ENCODE data around the gene ANKRD55.
"Not testable (repeated sequence)": the region's sequence is repeated elsewhere in the genome, so short reads cannot be mapped to it uniquely, and the experiment has no call there.

ANKRD55 gene

DNA sequence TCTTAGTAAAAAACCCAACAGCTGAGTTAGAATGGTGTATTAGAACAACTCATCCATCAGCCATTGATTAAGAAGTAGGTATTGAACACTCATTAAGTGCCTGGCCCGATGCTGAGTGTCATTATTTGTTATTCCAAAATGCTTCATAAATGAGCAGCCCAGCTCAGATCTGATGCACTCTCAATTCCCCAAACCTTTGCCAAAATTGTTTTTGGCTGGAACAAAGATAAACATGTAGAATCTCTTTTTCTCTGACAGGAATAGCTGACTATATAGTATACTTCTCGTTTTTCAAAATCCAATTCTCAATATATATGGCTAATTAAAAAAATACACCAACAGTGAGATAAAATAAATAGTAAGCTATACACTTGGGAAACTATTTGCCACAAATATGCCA, 20.0 kb upstream of the ANKRD55 start:
- no peak for DNase-seq (ENCODE audit: low read depth)
- no peak overlapping the region for H3K4me3 ChIP-seq (ENCODE audit: low read depth, low read length)
- TF ChIP-seq, protein P1, sequence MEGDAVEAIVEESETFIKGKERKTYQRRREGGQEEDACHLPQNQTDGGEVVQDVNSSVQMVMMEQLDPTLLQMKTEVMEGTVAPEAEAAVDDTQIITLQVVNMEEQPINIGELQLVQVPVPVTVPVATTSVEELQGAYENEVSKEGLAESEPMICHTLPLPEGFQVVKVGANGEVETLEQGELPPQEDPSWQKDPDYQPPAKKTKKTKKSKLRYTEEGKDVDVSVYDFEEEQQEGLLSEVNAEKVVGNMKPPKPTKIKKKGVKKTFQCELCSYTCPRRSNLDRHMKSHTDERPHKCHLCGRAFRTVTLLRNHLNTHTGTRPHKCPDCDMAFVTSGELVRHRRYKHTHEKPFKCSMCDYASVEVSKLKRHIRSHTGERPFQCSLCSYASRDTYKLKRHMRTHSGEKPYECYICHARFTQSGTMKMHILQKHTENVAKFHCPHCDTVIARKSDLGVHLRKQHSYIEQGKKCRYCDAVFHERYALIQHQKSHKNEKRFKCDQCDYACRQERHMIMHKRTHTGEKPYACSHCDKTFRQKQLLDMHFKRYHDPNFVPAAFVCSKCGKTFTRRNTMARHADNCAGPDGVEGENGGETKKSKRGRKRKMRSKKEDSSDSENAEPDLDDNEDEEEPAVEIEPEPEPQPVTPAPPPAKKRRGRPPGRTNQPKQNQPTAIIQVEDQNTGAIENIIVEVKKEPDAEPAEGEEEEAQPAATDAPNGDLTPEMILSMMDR (IDR thresholded peaks at IDR 0.05; ENCODE audit: low read depth, low read length, missing control alignments): no peak

DNA sequence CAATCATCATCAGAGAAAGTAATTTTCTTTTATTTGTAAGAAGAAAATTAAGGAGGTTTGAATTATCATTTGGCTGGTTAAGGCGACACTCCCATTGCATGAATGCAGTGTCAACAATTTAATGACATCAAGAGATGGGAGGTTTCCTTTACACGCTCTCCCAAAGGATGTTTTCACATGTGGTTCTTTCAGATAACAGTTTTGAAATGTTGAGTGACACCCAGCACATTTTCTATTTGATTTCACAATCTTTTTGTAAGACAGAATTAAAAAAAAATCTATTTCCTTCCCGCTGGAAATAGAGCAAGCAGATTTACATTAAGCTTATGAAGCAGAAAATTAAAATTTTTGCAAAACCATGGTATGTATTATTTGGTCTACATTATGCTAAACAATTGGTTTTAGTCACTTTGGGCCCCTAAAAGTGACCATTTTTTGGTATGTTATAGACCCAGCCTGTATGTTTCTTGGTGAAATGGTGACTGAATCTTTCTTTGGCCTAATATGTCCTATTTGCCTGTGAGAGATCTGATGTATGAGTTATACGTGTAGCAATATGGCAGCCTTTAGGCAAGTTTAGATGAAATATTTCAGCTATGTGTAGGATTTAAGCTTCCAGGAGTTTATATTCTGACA, 18.9 kb upstream of the ANKRD55 start:
- no peak for DNase-seq (ENCODE audit: low read depth)
- H3K4me3 ChIP-seq (ENCODE audit: low read depth, low read length): no peak overlapping the region
- TF ChIP-seq, protein P1 (IDR thresholded peaks at IDR 0.05; ENCODE audit: low read depth, low read length, missing control alignments): no peak

DNA sequence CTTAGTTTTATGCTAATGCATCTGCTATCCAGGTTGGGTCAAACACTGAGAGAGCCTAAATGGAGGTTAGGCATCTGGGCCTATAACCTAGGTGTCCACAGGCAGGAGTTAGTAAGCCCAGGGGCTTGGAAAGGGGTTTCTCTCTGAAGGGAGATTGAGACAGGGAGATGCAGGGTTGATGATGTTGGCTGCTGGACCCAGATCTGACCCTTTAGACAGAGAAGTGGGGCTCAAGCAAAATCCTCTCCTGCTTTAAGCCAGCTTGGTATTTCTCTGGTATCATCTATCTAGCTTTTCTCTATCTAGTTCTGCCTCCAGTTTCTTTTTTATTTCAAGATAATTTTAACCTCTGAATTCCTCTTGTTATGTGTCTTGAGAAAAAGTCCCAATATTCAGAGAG, 18.3 kb upstream of the ANKRD55 start:
- H3K4me3 ChIP-seq (ENCODE audit: low read depth, low read length): no peak overlapping the region
- TF ChIP-seq, protein P1 (IDR thresholded peaks at IDR 0.05; ENCODE audit: low read depth, low read length, missing control alignments): no peak
- no peak for DNase-seq (ENCODE audit: low read depth)

DNA sequence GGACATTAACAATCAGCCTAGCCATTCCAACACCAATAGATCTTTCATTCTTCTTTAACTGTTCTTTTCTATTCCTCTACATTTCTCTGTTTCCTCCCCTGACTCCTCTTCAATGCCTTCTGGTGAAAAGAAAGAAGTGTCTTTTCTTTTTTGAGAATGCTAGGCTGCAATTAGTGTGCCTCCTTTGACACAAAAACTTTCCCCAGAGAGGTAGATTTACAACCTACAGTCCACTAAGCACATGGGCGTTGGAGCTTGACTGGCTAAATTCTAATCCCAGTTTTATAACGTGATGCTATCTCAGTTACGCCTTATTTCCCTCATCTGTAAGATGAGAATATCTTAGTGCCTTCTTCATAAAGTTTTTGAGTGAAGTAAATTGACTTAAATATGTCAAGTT, 16.9 kb upstream of the ANKRD55 start:
- H3K4me3 ChIP-seq (ENCODE audit: low read depth, low read length): no peak overlapping the region
- no peak for DNase-seq (ENCODE audit: low read depth)
- TF ChIP-seq, protein P1 (IDR thresholded peaks at IDR 0.05; ENCODE audit: low read depth, low read length, missing control alignments): no peak

DNA sequence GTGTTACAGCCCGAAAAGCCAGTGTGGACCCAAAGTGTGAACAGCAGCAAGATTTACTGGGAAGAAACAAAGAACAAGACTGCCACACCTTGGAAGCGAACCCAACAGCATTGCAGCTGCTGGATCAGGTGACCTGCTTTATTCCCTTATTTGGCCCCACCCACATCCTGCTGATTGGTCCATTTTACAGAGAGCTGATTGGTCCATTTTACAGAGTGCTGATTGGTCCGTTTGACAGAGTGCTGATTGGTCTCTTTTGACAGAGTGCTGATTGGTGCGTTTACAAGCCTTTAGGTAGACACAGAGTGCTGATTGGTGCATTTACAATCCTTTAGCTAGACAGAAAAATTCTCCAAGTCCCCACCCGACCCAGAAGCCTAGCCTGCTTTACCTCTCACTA, 16.0 kb upstream of the ANKRD55 start:
- not testable (repeated sequence) for H3K4me3 ChIP-seq (ENCODE audit: low read depth, low read length); DNase-seq (ENCODE audit: low read depth)

DNA sequence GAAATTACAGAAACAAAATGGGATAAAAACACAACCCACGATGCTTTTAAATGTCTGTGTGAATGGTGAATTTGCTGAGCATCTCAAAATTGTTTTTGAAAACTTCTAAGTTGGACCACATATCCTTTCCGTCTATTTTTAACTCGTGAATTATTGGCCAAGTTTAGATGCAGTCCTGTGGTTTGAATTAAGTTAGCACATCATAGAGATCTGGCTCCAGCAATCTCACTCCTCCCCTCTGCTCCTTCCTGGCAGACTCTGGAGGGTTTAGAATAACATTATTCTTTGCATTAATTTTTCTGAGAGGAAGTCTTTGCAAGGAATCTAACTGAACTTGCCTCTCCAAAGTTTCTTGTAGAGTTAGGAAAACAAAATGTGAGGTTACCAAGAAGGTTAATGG, 14.5 kb upstream of the ANKRD55 start:
- TF ChIP-seq, protein P1 (IDR thresholded peaks at IDR 0.05; ENCODE audit: low read depth, low read length, missing control alignments): no peak
- no peak overlapping the region for H3K4me3 ChIP-seq (ENCODE audit: low read depth, low read length)
- no peak for DNase-seq (ENCODE audit: low read depth)

DNA sequence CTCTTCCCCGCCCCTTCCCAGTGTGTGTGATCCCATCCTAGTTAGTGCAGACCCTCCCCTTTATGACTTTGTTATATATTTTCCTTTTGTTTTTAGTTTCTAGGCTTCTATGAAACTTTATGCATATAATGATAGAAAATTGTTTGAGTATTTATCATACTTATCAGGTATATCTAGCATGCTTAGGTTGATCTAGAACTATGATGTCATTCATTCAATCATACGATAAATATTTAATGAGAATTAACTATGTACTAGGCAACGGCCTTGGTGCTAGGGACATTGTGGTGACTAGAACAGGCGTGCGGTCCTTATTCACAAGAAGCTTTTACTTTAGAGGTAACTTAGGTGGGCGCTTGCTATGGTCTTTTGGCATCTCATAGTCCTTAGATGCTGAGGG, 13.6 kb upstream of the ANKRD55 start:
- H3K4me3 ChIP-seq (ENCODE audit: low read depth, low read length): no peak overlapping the region
- TF ChIP-seq, protein P1 (IDR thresholded peaks at IDR 0.05; ENCODE audit: low read depth, low read length, missing control alignments): no peak

More for the DNA sequence above, 13.6 kb upstream of the ANKRD55 start:
- no peak for DNase-seq (ENCODE audit: low read depth)
